DOHH2 (cell line): ENCODE measurements around the gene MEIS2.

Source experiments
- H3F3A ChIP-seq: fragments of 200-600 bp; sonication (generic), shearing (Covaris generic); 2 replicates; pipeline ENCODE4 v1.6.0; 2016; ENCODE audit warnings: antibody characterized with exemption, mild to moderate bottlenecking; ENCODE audit not compliant: control insufficient read depth, insufficient read depth
- H3K27ac ChIP-seq: fragments of 200-600 bp; sonication (generic); 2 replicates; pipeline ENCODE4 v1.5.1; 2014; ENCODE audit warnings: low read depth, mild to moderate bottlenecking, low read length, moderate library complexity
- H3K27me3 ChIP-seq: fragments of 200-600 bp; sonication (generic); 2 replicates; pipeline ENCODE4 v1.6.1; 2014; ENCODE audit warnings: mild to moderate bottlenecking, low read length, mixed read lengths; ENCODE audit not compliant: control insufficient read depth
- H3K36me3 ChIP-seq: fragments of 200-600 bp; sonication (generic); 2 replicates; pipeline ENCODE4 v1.6.1; 2014; ENCODE audit warnings: mild to moderate bottlenecking, low read length, moderate library complexity, mixed read lengths; ENCODE audit not compliant: control insufficient read depth
- H3K4me1 ChIP-seq: fragments of 200-600 bp; sonication (generic); 2 replicates; pipeline ENCODE4 v1.6.1; 2014; ENCODE audit warnings: mild to moderate bottlenecking, low read length, mixed read lengths; ENCODE audit not compliant: control insufficient read depth
- H3K4me2 ChIP-seq: fragments of 200-600 bp; sonication (generic); 2 replicates; pipeline ENCODE4 v1.6.0; 2014; ENCODE audit warnings: mild to moderate bottlenecking, low read length, moderate library complexity
- H3K4me3 ChIP-seq: fragments of 200-600 bp; sonication (generic); 2 replicates; pipeline ENCODE4 v1.5.1; 2014; ENCODE audit warnings: mild to moderate bottlenecking, low read length, mixed read lengths
- H3K79me2 ChIP-seq: fragments of 200-600 bp; sonication (generic); 2 replicates; pipeline ENCODE4 v1.6.1; 2014; ENCODE audit warnings: mild to moderate bottlenecking, low read length, mixed read lengths; ENCODE audit not compliant: control insufficient read depth
- H3K9me2 ChIP-seq: fragments of 200-600 bp; sonication (generic); replicated peaks from 2 replicates; pipeline ENCODE4 v1.6.1; 2014; ENCODE audit warnings: mild to moderate bottlenecking, low read length, mixed read lengths; ENCODE audit not compliant: control insufficient read depth
- H3K9me3 ChIP-seq: fragments of 200-600 bp; sonication (generic); 2 replicates; pipeline ENCODE4 v1.6.1; 2014; ENCODE audit warnings: antibody characterized with exemption, low read length, mixed read lengths; ENCODE audit not compliant: control insufficient read depth, insufficient read depth
- H4K20me1 ChIP-seq: fragments of 200-600 bp; sonication (generic); 2 replicates; pipeline ENCODE4 v1.6.0; 2014; ENCODE audit warnings: low read depth, mild to moderate bottlenecking, antibody characterized with exemption, low read length, moderate library complexity; ENCODE audit not compliant: control insufficient read depth, insufficient read depth
- EZH2phosphoT487 ChIP-seq: fragments of 200-600 bp; sonication (generic); IDR thresholded peaks from 2 replicates; pipeline ENCODE4 v1.6.1; 2017; ENCODE audit warnings: borderline replicate concordance, mild to moderate bottlenecking, antibody characterized with exemption, low read length, moderate library complexity, mixed read lengths
- TF ChIP-seq, protein P1 (sequence below): fragments of 200-600 bp; sonication (generic); IDR thresholded peaks from one replicate; pipeline ENCODE4 v1.5.1; 2014; ENCODE audit warnings: antibody characterized with exemption, mild to moderate bottlenecking, low read depth, low read length; ENCODE audit not compliant: poor library complexity, severe bottlenecking

Gene MEIS2

DNA sequence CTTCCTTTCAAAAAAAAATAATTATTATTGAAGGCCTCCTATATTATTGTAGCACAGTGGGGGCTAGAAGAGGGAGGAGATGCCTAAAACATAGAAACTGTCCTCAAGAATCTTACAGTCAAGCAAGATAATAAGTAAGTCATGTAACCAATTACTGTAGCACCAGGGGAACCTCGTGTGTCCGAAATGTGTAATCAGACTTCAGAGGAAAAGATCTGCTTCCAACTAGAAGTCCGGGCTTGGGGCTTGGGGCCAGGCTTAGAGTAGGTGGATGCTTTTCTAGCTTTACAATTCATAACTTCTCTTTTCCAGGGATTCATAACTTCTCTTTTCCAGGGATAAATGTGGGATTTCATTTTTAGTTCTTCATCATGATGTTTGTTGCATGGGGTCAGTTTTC, 29.2 kb downstream of the MEIS2 start:
- no peaks in the 10 kb centered on the region for H3K79me2 ChIP-seq
- H3K4me3 ChIP-seq = no peak overlapping the region
- no peaks in the 10 kb centered on the region for H3F3A ChIP-seq
- no peaks in the 10 kb centered on the region for H3K27me3 ChIP-seq
- TF ChIP-seq, protein P1, sequence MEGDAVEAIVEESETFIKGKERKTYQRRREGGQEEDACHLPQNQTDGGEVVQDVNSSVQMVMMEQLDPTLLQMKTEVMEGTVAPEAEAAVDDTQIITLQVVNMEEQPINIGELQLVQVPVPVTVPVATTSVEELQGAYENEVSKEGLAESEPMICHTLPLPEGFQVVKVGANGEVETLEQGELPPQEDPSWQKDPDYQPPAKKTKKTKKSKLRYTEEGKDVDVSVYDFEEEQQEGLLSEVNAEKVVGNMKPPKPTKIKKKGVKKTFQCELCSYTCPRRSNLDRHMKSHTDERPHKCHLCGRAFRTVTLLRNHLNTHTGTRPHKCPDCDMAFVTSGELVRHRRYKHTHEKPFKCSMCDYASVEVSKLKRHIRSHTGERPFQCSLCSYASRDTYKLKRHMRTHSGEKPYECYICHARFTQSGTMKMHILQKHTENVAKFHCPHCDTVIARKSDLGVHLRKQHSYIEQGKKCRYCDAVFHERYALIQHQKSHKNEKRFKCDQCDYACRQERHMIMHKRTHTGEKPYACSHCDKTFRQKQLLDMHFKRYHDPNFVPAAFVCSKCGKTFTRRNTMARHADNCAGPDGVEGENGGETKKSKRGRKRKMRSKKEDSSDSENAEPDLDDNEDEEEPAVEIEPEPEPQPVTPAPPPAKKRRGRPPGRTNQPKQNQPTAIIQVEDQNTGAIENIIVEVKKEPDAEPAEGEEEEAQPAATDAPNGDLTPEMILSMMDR = no peak
- no peak for TF ChIP-seq EZH2phosphoT487
- H3K4me2 ChIP-seq = no peak overlapping the region
- no peak overlapping the region for H3K27ac ChIP-seq
- no peaks in the 10 kb centered on the region for H3K4me1 ChIP-seq
- no peaks in the 10 kb centered on the region for H3K9me2 ChIP-seq
- H4K20me1 ChIP-seq = no peaks in the 10 kb centered on the region
- peaks cover 47% of the 10 kb centered on the region for H3K36me3 ChIP-seq
- no peaks in the 10 kb centered on the region for H3K9me3 ChIP-seq

DNA sequence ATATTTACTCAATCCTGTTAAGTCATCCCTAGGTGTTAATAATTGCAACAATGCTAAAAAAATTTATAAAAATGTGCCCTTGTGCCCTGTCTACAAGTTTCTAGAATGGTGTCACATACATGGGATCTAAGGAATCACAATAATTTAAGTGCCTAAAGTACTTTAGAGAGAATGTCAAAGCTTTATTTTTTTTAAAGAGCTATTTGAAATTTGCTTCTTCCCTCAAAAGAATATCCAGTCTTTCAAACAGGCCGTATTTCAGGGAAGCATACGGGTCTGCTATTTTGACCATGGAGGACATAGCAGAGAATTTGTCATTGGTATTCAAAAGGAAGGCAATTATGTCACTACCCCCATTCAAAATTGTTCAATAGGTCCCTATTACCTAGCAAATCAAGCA, 29.7 kb downstream of the MEIS2 start:
- H3F3A ChIP-seq = no peaks in the 10 kb centered on the region
- H3K27me3 ChIP-seq = no peaks in the 10 kb centered on the region
- no peaks in the 10 kb centered on the region for H3K9me2 ChIP-seq
- TF ChIP-seq EZH2phosphoT487 = no peak
- TF ChIP-seq, protein P1 = no peak
- no peak overlapping the region for H3K4me2 ChIP-seq
- peaks cover 44% of the 10 kb centered on the region for H3K36me3 ChIP-seq
- no peak overlapping the region for H3K4me3 ChIP-seq
- no peaks in the 10 kb centered on the region for H3K9me3 ChIP-seq
- no peaks in the 10 kb centered on the region for H3K79me2 ChIP-seq
- H4K20me1 ChIP-seq = no peaks in the 10 kb centered on the region
- no peaks in the 10 kb centered on the region for H3K4me1 ChIP-seq
- H3K27ac ChIP-seq = no peak overlapping the region

DNA sequence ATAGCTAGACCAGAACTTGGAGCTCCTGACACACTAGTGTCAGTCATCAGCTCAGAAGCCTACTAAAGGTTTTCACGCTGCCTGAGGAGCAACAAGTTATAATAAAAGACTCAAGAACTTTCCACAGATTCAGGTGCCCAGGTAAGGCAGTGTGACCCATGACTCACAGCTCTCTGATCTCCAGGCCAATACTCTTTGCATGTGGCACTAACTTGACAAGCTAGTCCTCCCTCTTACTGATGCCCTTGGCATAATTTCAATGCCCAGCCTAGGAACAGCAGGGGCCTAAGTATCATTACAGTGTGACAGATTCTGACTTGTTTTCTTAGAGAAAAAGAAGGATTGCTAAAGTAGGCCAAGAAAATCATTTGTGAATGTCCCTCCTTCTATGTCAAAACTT, 38.4 kb downstream of the MEIS2 start:
- TF ChIP-seq, protein P1 = no peak
- no peak for TF ChIP-seq EZH2phosphoT487
- H3K4me3 ChIP-seq = no peak overlapping the region
- H3K27ac ChIP-seq = no peak overlapping the region
- no peaks in the 10 kb centered on the region for H3K79me2 ChIP-seq
- no peaks in the 10 kb centered on the region for H3K9me2 ChIP-seq
- no peaks in the 10 kb centered on the region for H3K4me1 ChIP-seq
- no peaks in the 10 kb centered on the region for H4K20me1 ChIP-seq
- H3K36me3 ChIP-seq = peaks cover 44% of the 10 kb centered on the region
- H3K9me3 ChIP-seq = no peaks in the 10 kb centered on the region
- H3F3A ChIP-seq = no peaks in the 10 kb centered on the region
- no peaks in the 10 kb centered on the region for H3K27me3 ChIP-seq
- no peak overlapping the region for H3K4me2 ChIP-seq

DNA sequence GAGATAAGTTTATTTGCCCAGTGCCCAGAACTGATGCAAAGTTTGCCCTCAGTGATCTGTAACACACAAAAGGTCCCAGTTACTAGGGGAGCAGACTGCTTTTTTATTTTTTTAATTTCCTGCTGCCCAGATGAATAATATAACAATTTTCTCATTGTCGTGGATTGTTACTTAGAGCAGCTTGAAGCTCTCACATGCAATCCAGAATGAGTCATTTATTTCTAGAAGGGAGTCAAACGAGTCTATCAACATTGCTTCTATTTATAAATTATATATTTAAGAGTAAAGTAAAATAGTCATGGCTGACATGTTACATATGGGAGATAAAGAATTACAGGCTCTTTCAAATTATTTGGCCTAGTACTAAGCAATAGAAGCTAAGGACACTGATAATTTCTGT, 41.3 kb downstream of the MEIS2 start:
- Histone ChIP-seq H3K27me3 (no peaks in the 10 kb centered on the region), H3K4me2 (no peak overlapping the region), H3K4me1 (no peaks in the 10 kb centered on the region), H3F3A (no peaks in the 10 kb centered on the region), H4K20me1 (no peaks in the 10 kb centered on the region), H3K9me3 (no peaks in the 10 kb centered on the region), H3K4me3 (no peak overlapping the region), H3K9me2 (no peaks in the 10 kb centered on the region), H3K36me3 (peaks cover 46% of the 10 kb centered on the region), H3K79me2 (no peaks in the 10 kb centered on the region), H3K27ac (no peak overlapping the region)
- TF ChIP-seq EZH2phosphoT487 = no peak
- TF ChIP-seq, protein P1 = no peak
